Sigmoid colon (tissue), 7 donors: ENCODE results near the gene FGR. TPM values are rescaled to one million over a fixed set of nuclear protein-coding genes. Genes with fewer than 3 reads are reported as not detected.
"Not testable (repeated sequence)": the region's sequence is repeated elsewhere in the genome, so short reads cannot be mapped to it uniquely, and the experiment has no call there.

Experiments used
- DNase-seq: peaks from one replicate; pipeline ENCODE4 v3.0.0-alpha.2; 2019
- H3K27ac ChIP-seq, 4 donors: fragments of 200-600 bp; sonication (generic); one replicate each; pipeline ENCODE4 v1.5.1; 2016 to 2019; ENCODE audit warnings: mild to moderate bottlenecking in 1 of 4
- H3K27me3 ChIP-seq, 3 donors: fragments of 200-600 bp; sonication (generic); one replicate each; pipeline ENCODE4 v1.5.1; 2019; ENCODE audit warnings: mild to moderate bottlenecking in 1 of 3
- H3K36me3 ChIP-seq, 4 donors: fragments of 200-600 bp; sonication (generic); one replicate each; pipeline ENCODE4 v1.5.1; 2016 to 2019
- H3K4me1 ChIP-seq, 4 donors: fragments of 200-600 bp; sonication (generic); one replicate each; pipeline ENCODE4 v1.5.1; 2017 to 2019
- H3K4me3 ChIP-seq, 4 donors: fragments of 200-600 bp; sonication (generic); one replicate each; pipeline ENCODE4 v1.5.1; 2017 to 2019; ENCODE audit warnings: mild to moderate bottlenecking in 2 of 4, moderate library complexity in 1 of 4
- H3K9me3 ChIP-seq, 4 donors: fragments of 200-600 bp in 3 of 4; sonication (generic) in 3 of 4; one replicate each; pipeline versions ENCODE4 v1.5.1 to v1.6.1; 2013 to 2019
- CTCF ChIP-seq, 4 experiments: fragments of 450-650 bp in 3 of 4; fragments of 200-600 bp in 1 of 4; IDR thresholded peaks; one replicate each; pipeline ENCODE4 v1.5.1; 2016 to 2019; ENCODE audit warnings: antibody characterized with exemption in 4 of 4, mild to moderate bottlenecking in 3 of 4, moderate library complexity in 2 of 4
- EP300 ChIP-seq, 4 donors: sonication (generic); formaldehyde crosslinking; IDR thresholded peaks; one replicate each; pipeline ENCODE4 v1.6.1; 2017; ENCODE audit warnings: antibody characterized with exemption in 4 of 4
- POLR2A ChIP-seq, 2 donors: fragments of 450-650 bp; IDR thresholded peaks; one replicate each; pipeline ENCODE4 v1.6.1; 2016; ENCODE audit warnings: antibody characterized with exemption in 2 of 2, mild to moderate bottlenecking in 2 of 2, moderate library complexity in 2 of 2
- POLR2AphosphoS5 ChIP-seq, 4 donors: sonication (generic); formaldehyde crosslinking; IDR thresholded peaks; one replicate each; pipeline ENCODE4 v1.6.1; 2017; ENCODE audit warnings: antibody characterized with exemption in 4 of 4
- WGBS, 2 donors: extraction: QIAGEN DNeasy Blood & Tissue Kit; methylation state at CpG; one replicate each; pipeline ENCODE4 v1.1.7; 2013; 5-methylcytosine and 5-hydroxymethylcytosine counted together
- intact Hi-C: fragments of 100-400 bp; cut with DNase I; formaldehyde crosslinking; loops from one replicate; pipeline ENCODE4 v1.15.1; 2023
- polyA plus RNA-seq, 3 donors: library from polyadenylated mRNA; stranded (reverse); fragments of 200-250 nt; gene quantifications; one replicate each; pipeline ENCODE4 v1.2.3, GENCODE V29; 2013
- total RNA-seq, 4 donors: library from RNA; depleted of rRNA; stranded (reverse); fragments of >200 nt; gene quantifications; one replicate each; pipeline ENCODE4 v1.1.0, GENCODE V29; 2016
- donor health status: healthy with polysubstance abuse.
- donor health status: Bipolar disorder and iron deficiency.
- donor health status: healthy.

FGR gene
- total RNA-seq (10 to 100 TPM in 1 of 4 donors, 1 to 10 TPM in 3; 6.6 to 11.4 (median 8.0) TPM), polyA plus RNA-seq (10 to 100 TPM in 1 of 3 donors, 1 to 10 TPM in 2; 3.0 to 14.4 (median 5.1) TPM)

- Histone ChIP-seq H3K36me3 (no peaks in the 10 kb centered on the region), H3K27me3 (peaks cover 15 to 29% (median 21%) of the 10 kb centered on the region in 3 donors), H3K9me3 (no peaks in the 10 kb centered on the region), H3K4me1 (peaks cover 0 to 15% (median 7%) of the 10 kb centered on the region in 4 donors), H3K4me3 (peak within 1 kb of the TSS; percentile 11 to 51 (median 43)), H3K27ac (peak within 1 kb of the TSS; percentile 25 to 69 (median 59))
- intact Hi-C loops, result no loop called here
- DNase-seq, result no peak
- TF ChIP-seq POLR2AphosphoS5 (IDR thresholded peaks at IDR 0.05), result peak in 1 of 4 donors; percentile 9
- TF ChIP-seq CTCF (IDR thresholded peaks at IDR 0.05), result no peak
- 14 to 27% methylated on average over 28 of the region's 28 CpGs for WGBS, 2 donors
Observed at GRCh38 chr1:27634985-27635367, at the start of gene FGR. TSS of gene FGR (minus strand) at chr1:27635185. CDS start at chr1:27623916, 11,269 bp downstream.

- intact Hi-C loops, result no loop called here
- H3K27ac ChIP-seq, result no peak overlapping the region
- no peak for TF ChIP-seq POLR2AphosphoS5 (IDR thresholded peaks at IDR 0.05)
- no peak for TF ChIP-seq CTCF (IDR thresholded peaks at IDR 0.05)
- no peak for TF ChIP-seq EP300 (IDR thresholded peaks at IDR 0.05)
- TF ChIP-seq POLR2A (IDR thresholded peaks at IDR 0.05), result no peak
- H3K4me3 ChIP-seq, result no peak overlapping the region
- no peaks in the 10 kb centered on the region for H3K36me3 ChIP-seq
- no peaks in the 10 kb centered on the region for H3K27me3 ChIP-seq
- peaks cover 0 to 10% (median 8%) of the 10 kb centered on the region in 4 donors for H3K9me3 ChIP-seq
- H3K4me1 ChIP-seq, result no peaks in the 10 kb centered on the region
- 90 to 92% methylated on average over 2 of the region's 2 CpGs for WGBS, 2 donors
- DNase-seq, result no peak
Observed at GRCh38 chr1:27684176-27684575, 49.2 kb upstream of the FGR start.

GRCh38 chr1:27682351-27682944, 47.5 kb upstream of the FGR start:
- Histone ChIP-seq H3K4me1 (no peaks in the 10 kb centered on the region), H3K36me3 (no peaks in the 10 kb centered on the region), H3K27ac (no peak overlapping the region), H3K27me3 (no peaks in the 10 kb centered on the region), H3K9me3 (peaks cover 0 to 10% (median 8%) of the 10 kb centered on the region in 4 donors), H3K4me3 (no peak overlapping the region)
- no peak for TF ChIP-seq CTCF (IDR thresholded peaks at IDR 0.05)
- no peak for TF ChIP-seq EP300 (IDR thresholded peaks at IDR 0.05)
- WGBS, 2 donors, result 44 to 78% methylated on average over 5 of the region's 5 CpGs
- no peak for DNase-seq
- intact Hi-C loops, result no loop called here

GRCh38 chr1:27681580-27681979, 46.6 kb upstream of the FGR start:
- 97 to 98% methylated on average over 4 of the region's 4 CpGs for WGBS, 2 donors
- not testable (repeated sequence) for H3K27ac ChIP-seq

GRCh38 chr1:27680225-27680791, 45.3 kb upstream of the FGR start:
- H3K27me3 ChIP-seq, DNase-seq, H3K4me1 ChIP-seq, intact Hi-C loops, H3K27ac ChIP-seq, H3K4me3 ChIP-seq, H3K36me3 ChIP-seq: not testable (repeated sequence)
- H3K9me3 ChIP-seq, result peaks cover 0 to 10% (median 8%) of the 10 kb centered on the region in 4 donors
- 96 to 99% methylated on average over 2 of the region's 2 CpGs for WGBS, 2 donors

More at GRCh38 chr1:27681580-27681979, 46.6 kb upstream of the FGR start:
- intact Hi-C loops, H3K4me1 ChIP-seq, DNase-seq, H3K4me3 ChIP-seq, H3K27me3 ChIP-seq, H3K36me3 ChIP-seq: not testable (repeated sequence)
- peaks cover 0 to 10% (median 8%) of the 10 kb centered on the region in 4 donors for H3K9me3 ChIP-seq

GRCh38 chr1:27678747-27679146, 43.8 kb upstream of the FGR start:
- peaks cover 0 to 10% (median 8%) of the 10 kb centered on the region in 4 donors for H3K9me3 ChIP-seq
- intact Hi-C loops, result no loop called here
- no peak overlapping the region for H3K4me3 ChIP-seq
- H3K4me1 ChIP-seq, result no peaks in the 10 kb centered on the region
- H3K27me3 ChIP-seq, result no peaks in the 10 kb centered on the region
- TF ChIP-seq POLR2AphosphoS5 (IDR thresholded peaks at IDR 0.05) (no peak), POLR2A (IDR thresholded peaks at IDR 0.05) (no peak), CTCF (IDR thresholded peaks at IDR 0.05) (no peak), EP300 (IDR thresholded peaks at IDR 0.05) (no peak)
- no peak overlapping the region for H3K27ac ChIP-seq
- H3K36me3 ChIP-seq, result no peaks in the 10 kb centered on the region
- no peak for DNase-seq
